Naive thymus-derived CD4-positive, alpha-beta T cell (primary cell): ENCODE measurements around the gene LGALS14. TPM values are rescaled to one million over a fixed set of nuclear protein-coding genes. Genes with fewer than 3 reads are reported as not detected.
"Not testable (repeated sequence)": the region's sequence is repeated elsewhere in the genome, so short reads cannot be mapped to it uniquely, and the experiment has no call there.

Source experiments
- ATAC-seq: fragments of 150-1000 bp; cut with Tn5 transposase; 2 replicates; pipeline ENCODE4 v1.10.0; 2021; ENCODE audit warnings: mild to moderate bottlenecking, moderate library complexity
- CTCF ChIA-PET: fragments of 350-600 bp; sonication (Branson Sonifier 250); formaldehyde crosslinking; loops from one replicate; lab custom pipeline; 2021; ENCODE audit warnings: antibody characterized with exemption; lab: Charles Lee
- POLR2A ChIA-PET: fragments of 350-600 bp; sonication (Branson Sonifier 250); formaldehyde crosslinking; loops from one replicate; lab custom pipeline; 2021; ENCODE audit warnings: antibody characterized with exemption, inconsistent platforms; lab: Charles Lee
- DNase-seq, 9 donors: peaks; one replicate each; pipeline versions ENCODE4 v3.0.0 to v3.0.0-alpha.2; 2020 to 2022; ENCODE audit warnings: mixed read lengths in 1 of 9
- H3K27ac ChIP-seq: one replicate; pipeline ENCODE4 v1.7.0; 2013; ENCODE audit warnings: mild to moderate bottlenecking, low read depth, low read length, moderate library complexity
- H3K27me3 ChIP-seq, 2 donors: one replicate each; pipeline ENCODE4 v1.7.0; 2013; ENCODE audit warnings: low read length in 2 of 2, mild to moderate bottlenecking in 2 of 2, moderate library complexity in 2 of 2; ENCODE audit not compliant: control insufficient read depth in 2 of 2, insufficient read depth in 2 of 2
- H3K36me3 ChIP-seq, 3 experiments: 1 replicate in 2 of 3; 2 replicates in 1 of 3; pipeline ENCODE4 v1.7.0; 2013; ENCODE audit warnings: low read length in 3 of 3, mild to moderate bottlenecking in 3 of 3, moderate library complexity in 1 of 3; ENCODE audit not compliant: insufficient read depth in 3 of 3, control insufficient read depth in 2 of 3
- H3K4me1 ChIP-seq, 2 donors: one replicate each; pipeline ENCODE4 v1.7.0; 2013; ENCODE audit warnings: low read length in 2 of 2, mild to moderate bottlenecking in 2 of 2, moderate library complexity in 1 of 2; ENCODE audit not compliant: control insufficient read depth in 2 of 2, insufficient read depth in 2 of 2
- H3K4me3 ChIP-seq: 2 replicates; pipeline ENCODE4 v1.7.0; 2013; ENCODE audit warnings: mild to moderate bottlenecking, low read length
- H3K9me3 ChIP-seq, 3 experiments: 1 replicate in 2 of 3; 2 replicates in 1 of 3; pipeline ENCODE4 v1.7.0; 2013; ENCODE audit warnings: low read length in 3 of 3; ENCODE audit not compliant: control insufficient read depth in 2 of 3
- H3K27ac Mint-ChIP-seq, 9 donors: one replicate each; pipeline ENCODE4 v1.8.0; 2020 to 2022; ENCODE audit warnings: mixed read lengths in 9 of 9, mild to moderate bottlenecking in 8 of 9, moderate library complexity in 5 of 9, inconsistent platforms in 2 of 9
- H3K27me3 Mint-ChIP-seq, 5 donors: one replicate each; pipeline ENCODE4 v1.8.0; 2021 to 2022; ENCODE audit warnings: mixed read lengths in 5 of 5, mild to moderate bottlenecking in 1 of 5
- H3K36me3 Mint-ChIP-seq, 5 donors: one replicate each; pipeline ENCODE4 v1.8.0; 2020 to 2022; ENCODE audit warnings: mixed read lengths in 5 of 5, mild to moderate bottlenecking in 3 of 5, inconsistent platforms in 1 of 5
- H3K4me1 Mint-ChIP-seq, 7 donors: one replicate each; pipeline ENCODE4 v1.8.0; 2020 to 2022; ENCODE audit warnings: mixed read lengths in 7 of 7, mild to moderate bottlenecking in 3 of 7, inconsistent platforms in 1 of 7
- H3K4me3 Mint-ChIP-seq, 10 donors: one replicate each; pipeline ENCODE4 v1.8.0; 2020 to 2022; ENCODE audit warnings: mild to moderate bottlenecking in 10 of 10, mixed read lengths in 10 of 10, moderate library complexity in 6 of 10, inconsistent platforms in 2 of 10
- H3K9me3 Mint-ChIP-seq, 11 donors: one replicate each; pipeline ENCODE4 v1.8.0; 2020 to 2022; ENCODE audit warnings: mixed read lengths in 11 of 11, mild to moderate bottlenecking in 4 of 11, inconsistent platforms in 1 of 11, moderate library complexity in 1 of 11
- intact Hi-C, 2 donors: fragments of 100-400 bp; cut with micrococcal nuclease; formaldehyde crosslinking; loops; one replicate each; pipeline ENCODE4 v1.15.1; 2023
- polyA plus RNA-seq, 2 donors: library from polyadenylated mRNA; unstranded; fragments of 300-500 nt; fragmentation: Illumina TruSeq; gene quantifications; one replicate each; pipeline ENCODE4 v1.2.3, GENCODE V29; 2021
- total RNA-seq, 6 experiments: library from RNA in 5 of 6; stranded (reverse) in 5 of 6; gene quantifications; 1 replicate in 5 of 6; 2 replicates in 1 of 6; pipeline ENCODE4 v1.2.3 and lab custom pipeline; 2021 to 2026

The LGALS14 gene, protein sequence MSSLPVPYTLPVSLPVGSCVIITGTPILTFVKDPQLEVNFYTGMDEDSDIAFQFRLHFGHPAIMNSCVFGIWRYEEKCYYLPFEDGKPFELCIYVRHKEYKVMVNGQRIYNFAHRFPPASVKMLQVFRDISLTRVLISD
- total RNA-seq (under 1 TPM in 1 of 5 experiments, not detected in 4; 0.41 TPM), polyA plus RNA-seq (1 to 10 TPM in 1 of 2 donors, under 1 TPM in 1; 0.72 to 1.1 TPM), total RNA-seq (lab: John Stamatoyannopoulos, UW) (not detected)

DNA sequence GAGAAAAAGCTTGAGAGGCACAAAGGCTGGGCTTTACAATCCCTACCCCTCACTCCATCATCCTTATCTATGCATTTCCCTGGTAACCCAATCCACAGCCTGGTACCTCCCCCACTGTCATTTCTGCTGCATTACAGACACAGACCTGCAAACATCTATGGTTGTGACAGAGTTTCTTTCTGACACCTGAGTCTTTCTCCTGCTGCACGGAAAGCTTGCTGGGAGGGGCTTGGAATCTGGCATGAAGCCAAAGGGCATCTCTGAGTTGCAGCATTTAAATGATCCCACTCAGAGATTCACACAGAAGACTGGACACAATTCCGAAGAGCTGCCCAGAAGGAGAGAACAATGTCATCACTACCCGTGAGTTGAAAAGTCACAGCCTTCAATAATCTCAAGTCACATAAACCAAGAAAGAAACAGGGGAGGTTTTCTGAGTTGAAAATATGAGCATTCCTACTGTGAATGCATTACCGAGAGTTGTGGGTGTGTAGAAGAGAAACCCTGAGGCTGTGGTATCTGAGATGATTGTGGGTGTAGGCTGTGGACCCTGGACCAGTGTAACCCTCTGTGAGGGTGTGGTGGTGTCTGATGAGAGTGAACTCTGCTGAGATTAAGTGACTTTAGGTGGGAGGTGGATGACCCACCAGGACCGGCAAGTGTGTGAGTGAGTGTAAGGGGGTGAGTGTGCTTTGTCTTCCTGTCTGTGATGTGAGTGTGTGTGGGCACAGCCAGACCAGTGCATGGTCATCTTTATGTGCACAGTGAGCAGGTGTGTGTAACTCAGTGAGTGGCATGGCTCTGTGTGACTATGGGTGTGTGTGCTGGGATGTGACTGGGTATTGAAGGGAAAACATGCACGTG is at the start of gene LGALS14:
Gene LGALS14 (plus strand): TSS at position 301 of the 864 bp plus-strand sequence. CDS start 48 bp downstream, at position 349.
- ChIA-PET POLR2A (interaction anchor here (0.6 to 1.4 kb wide), 2 partner anchors 15 to 131 kb away, joined by 3 to 4 read pairs; no protein-coding TSS in a partner anchor), CTCF (interaction anchor here (0.6 to 0.7 kb wide), 2 partner anchors 21 to 163 kb away, joined by 3 read pairs; no protein-coding TSS in a partner anchor)
- H3K4me1 ChIP-seq, result peaks cover 0 to 28% of the 10 kb centered on the region in 2 donors
- H3K27ac Mint-ChIP-seq, result peak within 1 kb of the TSS; percentile 75 to 96 (median 88)
- H3K27me3 Mint-ChIP-seq, result peaks cover 0 to 3% (median 0%) of the 10 kb centered on the region in 5 donors
- H3K27ac ChIP-seq, result no peak within 1 kb of the TSS
- peaks cover 0 to 31% (median 8%) of the 10 kb centered on the region in 5 donors for H3K36me3 Mint-ChIP-seq
- H3K4me3 Mint-ChIP-seq, result peak within 1 kb of the TSS in 9 of 10 donors; percentile 30 to 77 (median 58)
- ATAC-seq, result no peak
- H3K9me3 Mint-ChIP-seq, result peaks cover 0 to 20% (median 4%) of the 10 kb centered on the region in 11 donors
- H3K9me3 ChIP-seq, result no peaks in the 10 kb centered on the region
- H3K36me3 ChIP-seq, result no peaks in the 10 kb centered on the region
- peaks cover 19 to 47% (median 44%) of the 10 kb centered on the region in 7 donors for H3K4me1 Mint-ChIP-seq
- no peaks in the 10 kb centered on the region for H3K27me3 ChIP-seq
- intact Hi-C loops, result loop anchor here in 1 of 2 donors (5.0 kb wide), 1 partner anchor 38 kb away; no protein-coding TSS in a partner anchor
- no peak for DNase-seq
- H3K4me3 ChIP-seq, result no peak within 1 kb of the TSS

DNA sequence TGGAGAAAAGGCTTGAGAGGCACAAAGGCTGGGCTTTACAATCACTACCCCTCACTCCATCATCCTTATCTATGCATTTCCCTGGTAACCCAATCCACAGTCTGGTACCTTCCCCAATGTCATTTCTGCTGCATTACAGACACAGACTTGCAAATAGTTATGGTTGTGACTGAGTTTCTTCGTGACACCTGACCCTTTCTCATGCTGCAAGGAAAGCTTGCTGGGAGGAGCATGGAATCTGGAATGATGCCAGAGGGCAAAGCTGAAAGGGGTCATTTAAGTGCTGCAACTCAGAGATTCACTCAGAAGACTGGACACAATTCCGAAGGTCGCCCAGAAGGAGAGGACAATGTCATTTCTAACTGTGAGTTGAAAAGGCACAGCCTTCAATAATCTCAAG is 48.7 kb upstream of the LGALS14 start, which contains the start of gene LGALS16:
Gene LGALS16 (plus strand): TSS at position 301 of the 400 bp plus-strand sequence. CDS start 49 bp downstream, at position 350.
- ChIA-PET CTCF (interaction anchor here (0.6 kb wide), 1 partner anchor 102 kb away, joined by 4 read pairs; no protein-coding TSS in a partner anchor), POLR2A (no interaction called here)
- Mint-ChIP-seq H3K9me3 (no peaks in the 10 kb centered on the region), H3K27me3 (peaks cover 14 to 37% (median 30%) of the 10 kb centered on the region in 5 donors), H3K4me3 (no peak within 1 kb of the TSS), H3K27ac (no peak within 1 kb of the TSS), H3K36me3 (no peaks in the 10 kb centered on the region), H3K4me1 (no peaks in the 10 kb centered on the region)
- ATAC-seq (no peak), DNase-seq (no peak)
- Histone ChIP-seq H3K9me3 (no peaks in the 10 kb centered on the region), H3K27ac (no peak within 1 kb of the TSS), H3K4me3 (no peak within 1 kb of the TSS), H3K36me3 (no peaks in the 10 kb centered on the region), H3K4me1 (no peaks in the 10 kb centered on the region), H3K27me3 (no peaks in the 10 kb centered on the region)
- intact Hi-C loops, result no loop called here

DNA sequence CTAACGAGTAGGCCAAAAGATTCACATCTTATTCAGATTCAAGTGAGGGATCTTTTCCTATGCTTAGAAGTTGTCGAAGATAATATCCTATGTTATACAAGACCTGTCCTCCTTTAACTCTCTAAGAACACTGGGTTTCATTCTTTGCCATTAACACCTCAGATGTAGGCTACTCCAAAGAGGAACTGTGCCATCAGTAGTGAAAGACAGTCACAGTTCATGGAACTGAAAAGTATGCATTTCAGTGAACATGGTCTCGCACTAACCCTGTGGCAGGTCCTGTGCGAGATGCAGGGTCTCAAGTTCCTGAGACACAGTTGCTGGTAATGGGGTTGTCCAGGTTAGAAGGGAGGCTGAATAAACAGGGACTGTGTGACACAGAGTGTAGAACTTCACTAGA is 44.5 kb upstream of the LGALS14 start:
- no peak for ATAC-seq
- CTCF ChIA-PET, result no interaction called here
- POLR2A ChIA-PET, result no interaction called here
- H3K4me3 ChIP-seq, result no peak overlapping the region
- H3K27ac ChIP-seq, result no peak overlapping the region
- peaks cover 0 to under 1% (median 0%) of the 10 kb centered on the region in 11 donors for H3K9me3 Mint-ChIP-seq
- H3K36me3 Mint-ChIP-seq, result no peaks in the 10 kb centered on the region
- peaks cover 0 to 5% of the 10 kb centered on the region in 2 donors for H3K4me1 ChIP-seq
- no peak overlapping the region for H3K4me3 Mint-ChIP-seq
- H3K9me3 ChIP-seq, result no peaks in the 10 kb centered on the region
- H3K4me1 Mint-ChIP-seq, result peaks cover 0 to 9% (median 8%) of the 10 kb centered on the region in 7 donors
- intact Hi-C loops, result no loop called here
- H3K27me3 ChIP-seq, result no peaks in the 10 kb centered on the region
- no peak overlapping the region for H3K27ac Mint-ChIP-seq
- H3K27me3 Mint-ChIP-seq, result peaks cover 4 to 19% (median 7%) of the 10 kb centered on the region in 5 donors
- H3K36me3 ChIP-seq, result no peaks in the 10 kb centered on the region
- no peak for DNase-seq

DNA sequence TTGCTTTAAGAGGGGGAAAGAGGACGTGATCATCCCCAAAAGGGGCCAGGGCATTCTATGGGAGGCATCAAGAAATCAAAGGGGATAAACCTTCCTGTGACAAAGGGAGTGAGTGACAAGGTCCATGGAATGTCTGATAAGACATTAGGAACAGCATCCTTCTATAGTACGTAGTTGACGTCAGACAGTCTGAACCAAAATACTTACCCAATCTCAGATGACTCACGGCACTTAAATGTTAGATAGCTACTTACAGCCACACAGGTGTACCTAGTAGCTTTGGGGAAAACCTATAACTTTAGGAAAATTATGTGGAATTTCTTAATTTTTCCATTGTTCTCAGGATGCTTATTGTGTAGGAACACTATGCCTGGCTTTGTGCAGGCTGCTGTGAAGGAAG is 43.6 kb upstream of the LGALS14 start:
- POLR2A ChIA-PET, result no interaction called here
- CTCF ChIA-PET, result no interaction called here
- H3K27ac ChIP-seq, result no peak overlapping the region
- peaks cover 0 to 5% of the 10 kb centered on the region in 2 donors for H3K4me1 ChIP-seq
- no peaks in the 10 kb centered on the region for H3K36me3 ChIP-seq
- DNase-seq (no peak), ATAC-seq (no peak)
- Mint-ChIP-seq H3K9me3 (peaks cover 0 to 6% (median 2%) of the 10 kb centered on the region in 11 donors), H3K27me3 (peaks cover 4 to 16% (median 7%) of the 10 kb centered on the region in 5 donors), H3K27ac (no peak overlapping the region), H3K4me1 (peaks cover 0 to 9% (median 8%) of the 10 kb centered on the region in 7 donors), H3K4me3 (no peak overlapping the region), H3K36me3 (peaks cover 0 to 1% (median 0%) of the 10 kb centered on the region in 5 donors)
- no peaks in the 10 kb centered on the region for H3K9me3 ChIP-seq
- H3K27me3 ChIP-seq, result no peaks in the 10 kb centered on the region
- intact Hi-C loops, result no loop called here
- H3K4me3 ChIP-seq, result no peak overlapping the region

DNA sequence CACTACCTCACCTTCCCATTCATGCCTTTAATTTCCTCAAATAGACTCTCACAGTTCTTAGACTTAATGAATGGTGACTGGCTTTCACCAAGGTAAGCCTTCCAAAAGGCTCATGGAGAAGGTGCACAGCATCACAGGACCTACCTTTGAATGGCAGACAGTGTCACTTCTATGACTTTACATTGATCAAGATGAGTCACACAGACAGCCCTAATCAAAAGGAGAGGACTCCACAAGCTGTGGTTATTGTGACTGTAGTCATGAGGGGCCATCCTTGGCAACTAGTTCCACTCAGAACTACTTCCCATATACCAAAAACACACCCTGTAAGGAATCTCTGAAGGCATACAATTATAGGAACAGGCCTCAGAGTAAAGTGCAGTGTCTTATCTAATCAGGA is 42.7 kb upstream of the LGALS14 start:
- H3K4me1 ChIP-seq, result peaks cover 0 to 5% of the 10 kb centered on the region in 2 donors
- peaks cover 0 to 10% (median 3%) of the 10 kb centered on the region in 11 donors for H3K9me3 Mint-ChIP-seq
- ATAC-seq (no peak), DNase-seq (no peak)
- no peak overlapping the region for H3K27ac ChIP-seq
- H3K27me3 Mint-ChIP-seq, result peaks cover 2 to 12% (median 4%) of the 10 kb centered on the region in 5 donors
- intact Hi-C loops, result no loop called here
- no peaks in the 10 kb centered on the region for H3K27me3 ChIP-seq
- H3K9me3 ChIP-seq, result no peaks in the 10 kb centered on the region
- H3K4me1 Mint-ChIP-seq, result peaks cover 0 to 9% (median 8%) of the 10 kb centered on the region in 7 donors
- CTCF ChIA-PET, result interaction anchor here (1.3 kb wide), 1 partner anchor 110 kb away, joined by 4 read pairs; no protein-coding TSS in a partner anchor
- POLR2A ChIA-PET, result no interaction called here
- no peak overlapping the region for H3K4me3 ChIP-seq
- peaks cover 0 to 6% (median 0%) of the 10 kb centered on the region in 5 donors for H3K36me3 Mint-ChIP-seq
- H3K4me3 Mint-ChIP-seq, result no peak overlapping the region
- peak overlapping the region in 2 of 9 donors; percentile 23 to 28 for H3K27ac Mint-ChIP-seq
- no peaks in the 10 kb centered on the region for H3K36me3 ChIP-seq

DNA sequence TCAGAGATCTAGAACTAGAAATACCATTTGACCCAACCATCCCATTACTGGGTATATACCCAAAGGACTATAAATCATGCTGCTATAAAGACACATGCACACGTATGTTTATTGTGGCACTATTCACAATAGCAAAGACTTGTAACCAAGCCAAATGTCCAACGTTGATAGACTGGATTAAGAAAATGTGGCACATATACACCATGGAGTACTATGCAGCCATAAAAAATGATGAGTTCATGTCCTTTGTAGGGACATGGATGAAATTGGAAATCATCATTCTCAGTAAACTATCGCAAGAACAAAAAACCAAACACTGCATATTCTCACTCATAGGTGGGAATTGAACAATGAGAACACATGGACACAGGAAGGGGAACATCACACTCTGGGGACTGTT is 34.4 kb upstream of the LGALS14 start:
- H3K27me3 Mint-ChIP-seq, result peaks cover 0 to 10% (median 8%) of the 10 kb centered on the region in 5 donors
- DNase-seq, H3K36me3 ChIP-seq, H3K27ac ChIP-seq, H3K9me3 ChIP-seq, intact Hi-C loops, H3K4me3 ChIP-seq, H3K9me3 Mint-ChIP-seq, ATAC-seq, H3K27ac Mint-ChIP-seq, H3K4me3 Mint-ChIP-seq, H3K27me3 ChIP-seq, H3K36me3 Mint-ChIP-seq: not testable (repeated sequence)
- H3K4me1 Mint-ChIP-seq, result peaks cover 8 to 27% (median 25%) of the 10 kb centered on the region in 7 donors
- POLR2A ChIA-PET, result interaction anchor here (0.8 to 1.0 kb wide), 2 partner anchors 113 to 119 kb away, joined by 3 read pairs; no protein-coding TSS in a partner anchor
- H3K4me1 ChIP-seq, result peaks cover 4 to 22% of the 10 kb centered on the region in 2 donors
- CTCF ChIA-PET, result interaction anchor here (1.2 to 4.6 kb wide), 2 partner anchors 119 to 230 kb away, joined by 9 to 38 read pairs; no protein-coding TSS in a partner anchor
